SW 1271 (cell line): ENCODE data around the gene ABCC9.

Experiments
- DNase-seq, 2 experiments: peaks; one replicate each; lab custom pipeline; 2025; lab: John Stamatoyannopoulos, UW

Gene ABCC9

GRCh38 chr12:21877293-21877982, 63.8 kb downstream of the ABCC9 start:
- DNase-seq: no peak

GRCh38 chr12:21865846-21866245, 75.4 kb downstream of the ABCC9 start:
- no peak for DNase-seq

GRCh38 chr12:21860534-21860933, 80.7 kb downstream of the ABCC9 start:
- no peak for DNase-seq

GRCh38 chr12:21860128-21860527, 81.1 kb downstream of the ABCC9 start:
- DNase-seq: no peak

GRCh38 chr12:21852251-21852650, 89.0 kb downstream of the ABCC9 start:
- DNase-seq: no peak

GRCh38 chr12:21851151-21851550, 90.1 kb downstream of the ABCC9 start:
- no peak for DNase-seq

GRCh38 chr12:21850419-21850818, 90.8 kb downstream of the ABCC9 start:
- no peak for DNase-seq

- DNase-seq: no peak
These were observed 91.3 kb downstream of the ABCC9 start for GRCh38 chr12:21849878-21850277.

- no peak for DNase-seq
These were observed 93.0 kb downstream of the ABCC9 start for GRCh38 chr12:21848192-21848591.

GRCh38 chr12:21843795-21844194, 97.4 kb downstream of the ABCC9 start:
- no peak for DNase-seq

- DNase-seq: no peak
These were observed 101.5 kb downstream of the ABCC9 start for GRCh38 chr12:21839776-21840175.

- DNase-seq: no peak
These were observed 103.4 kb downstream of the ABCC9 start for GRCh38 chr12:21837847-21838246.

- DNase-seq: no peak
These were observed 109.4 kb downstream of the ABCC9 start for GRCh38 chr12:21831791-21832344.

- no peak for DNase-seq
These were observed 112.4 kb downstream of the ABCC9 start for GRCh38 chr12:21828779-21829178.

GRCh38 chr12:21828136-21828775, 113.0 kb downstream of the ABCC9 start:
- no peak for DNase-seq

GRCh38 chr12:21827083-21827482, 114.1 kb downstream of the ABCC9 start:
- no peak for DNase-seq

- no peak for DNase-seq
These were observed 114.7 kb downstream of the ABCC9 start for GRCh38 chr12:21826618-21826910.

GRCh38 chr12:21825886-21826617, 115.2 kb downstream of the ABCC9 start:
- no peak for DNase-seq

- DNase-seq: no peak
These were observed 117.6 kb downstream of the ABCC9 start for GRCh38 chr12:21823581-21823980.

GRCh38 chr12:21819678-21820077, 121.5 kb downstream of the ABCC9 start:
- no peak for DNase-seq

- DNase-seq: no peak
These were observed 122.0 kb downstream of the ABCC9 start for GRCh38 chr12:21819236-21819635.

- DNase-seq: no peak
These were observed 122.6 kb downstream of the ABCC9 start for GRCh38 chr12:21818627-21819026.
